ENCODE results near the gene DHRS4L2. TPM values are rescaled to one million over a fixed set of nuclear protein-coding genes. Genes with fewer than 3 reads are reported as not detected.
"Not testable (repeated sequence)": the region's sequence is repeated elsewhere in the genome, so short reads cannot be mapped to it uniquely, and the experiment has no call there.

DHRS4L2 gene
- total RNA-seq, 8 experiments from 2014 or later = 2.2 to 38.3 (median 7.0) TPM

- no peak overlapping the region for H3K4me3 ChIP-seq
- in situ Hi-C loops (cut with MboI; ENCODE audit: low pct_unique_long_range_greater_than_20kb in 2 of 9, low sequenced_read_pairs in 9 of 9, unreplicated experiment in 9 of 9) = loop anchor here in 1 of 9 experiments (10.0 kb wide), 1 partner anchor 50 kb away; no protein-coding TSS in a partner anchor
- H3K27ac ChIP-seq = no peak overlapping the region
- H3K4me1 ChIP-seq (replicated peaks in 1 of 2) = peaks cover 0 to 19% of the 10 kb centered on the region in 2 donors
- 20 to 100% (median 60%) methylated on average over 1 to 3 of the region's 4 CpGs; no CpG with 5 or more reads in 3 of the 10 experiments for WGBS, 10 experiments
- peak in 2 of 8 experiments; percentile 44 to 61 for ATAC-seq (replicated peaks in 6 of 8)
These were observed 3.7 kb upstream of the DHRS4L2 start for GRCh38 chr14:23984891-23985602.

- in situ Hi-C loops (cut with MboI; ENCODE audit: low pct_unique_long_range_greater_than_20kb in 2 of 9, low sequenced_read_pairs in 9 of 9, unreplicated experiment in 9 of 9) = loop anchor here in 1 of 9 experiments (10.0 kb wide), 1 partner anchor 47 kb away; no protein-coding TSS in a partner anchor
- no CpG with 5 or more reads among the region's 6 CpGs for WGBS, 10 experiments
- peak in 6 of 8 experiments; percentile 7 to 19 (median 12) for ATAC-seq (replicated peaks in 6 of 8)
- H3K4me1 ChIP-seq (replicated peaks in 1 of 2) = peaks cover 0 to 19% of the 10 kb centered on the region in 2 donors
- not testable (repeated sequence) for H3K27ac ChIP-seq, H3K4me3 ChIP-seq
These were observed 514 bp upstream of the DHRS4L2 start for GRCh38 chr14:23988223-23988606.

- peaks cover 0 to 19% of the 10 kb centered on the region in 2 donors for H3K4me1 ChIP-seq (replicated peaks in 1 of 2)
- peak in 3 of 8 experiments; percentile 22 to 45 (median 27) for ATAC-seq (replicated peaks in 6 of 8)
- not testable (repeated sequence) for H3K27ac ChIP-seq, H3K4me3 ChIP-seq
- in situ Hi-C loops (cut with MboI; ENCODE audit: low pct_unique_long_range_greater_than_20kb in 2 of 9, low sequenced_read_pairs in 9 of 9, unreplicated experiment in 9 of 9) = loop anchor here in 1 of 9 experiments (10.0 kb wide), 1 partner anchor 45 kb away; no protein-coding TSS in a partner anchor
- 54 to 100% (median 92%) methylated on average over 1 to 6 of the region's 21 CpGs; no CpG with 5 or more reads in 5 of the 10 experiments for WGBS, 10 experiments
These were observed 1.2 kb downstream of the DHRS4L2 start for GRCh38 chr14:23989734-23990445.

- H3K4me1 ChIP-seq (replicated peaks in 1 of 2) = peaks cover 0 to 19% of the 10 kb centered on the region in 2 donors
- H3K27ac ChIP-seq; H3K4me3 ChIP-seq; in situ Hi-C loops (cut with MboI; ENCODE audit: low pct_unique_long_range_greater_than_20kb in 2 of 9, low sequenced_read_pairs in 9 of 9, unreplicated experiment in 9 of 9); ATAC-seq (replicated peaks in 6 of 8): not testable (repeated sequence)
- 33% methylated on average over 1 of the region's 1 CpG; no CpG with 5 or more reads in 9 of the 10 experiments for WGBS, 10 experiments
These were observed 2.2 kb downstream of the DHRS4L2 start for GRCh38 chr14:23990961-23991360.

- in situ Hi-C loops (cut with MboI; ENCODE audit: low pct_unique_long_range_greater_than_20kb in 2 of 9, low sequenced_read_pairs in 9 of 9, unreplicated experiment in 9 of 9); H3K4me1 ChIP-seq (replicated peaks in 1 of 2); ATAC-seq (replicated peaks in 6 of 8); H3K4me3 ChIP-seq; H3K27ac ChIP-seq: not testable (repeated sequence)
- WGBS, 10 experiments = 0 to 79% (median 58%) methylated on average over 1 to 3 of the region's 3 CpGs; no CpG with 5 or more reads in 3 of the 10 experiments
These were observed 4.3 kb downstream of the DHRS4L2 start for GRCh38 chr14:23993042-23993441.

GRCh38 chr14:23996009-23996408 is 7.3 kb downstream of the DHRS4L2 start:
- in situ Hi-C loops (cut with MboI; ENCODE audit: low pct_unique_long_range_greater_than_20kb in 2 of 9, low sequenced_read_pairs in 9 of 9, unreplicated experiment in 9 of 9); ATAC-seq (replicated peaks in 6 of 8); H3K27ac ChIP-seq; H3K4me1 ChIP-seq (replicated peaks in 1 of 2); H3K4me3 ChIP-seq: not testable (repeated sequence)

GRCh38 chr14:23996825-23997224 is 8.1 kb downstream of the DHRS4L2 start:
- no CpG with 5 or more reads among the region's 2 CpGs for WGBS, 10 experiments
- ATAC-seq (replicated peaks in 6 of 8) = peak in 2 of 8 experiments; percentile 69 to 79

GRCh38 chr14:23999640-24000039 is 10.9 kb downstream of the DHRS4L2 start:
- H3K4me1 ChIP-seq (replicated peaks in 1 of 2); H3K27ac ChIP-seq; ATAC-seq (replicated peaks in 6 of 8); H3K4me3 ChIP-seq; in situ Hi-C loops (cut with MboI; ENCODE audit: low pct_unique_long_range_greater_than_20kb in 2 of 9, low sequenced_read_pairs in 9 of 9, unreplicated experiment in 9 of 9): not testable (repeated sequence)
- no CpG with 5 or more reads among the region's 5 CpGs for WGBS, 10 experiments

More at GRCh38 chr14:23996825-23997224, 8.1 kb downstream of the DHRS4L2 start:
- in situ Hi-C loops (cut with MboI; ENCODE audit: low pct_unique_long_range_greater_than_20kb in 2 of 9, low sequenced_read_pairs in 9 of 9, unreplicated experiment in 9 of 9); H3K4me1 ChIP-seq (replicated peaks in 1 of 2); H3K27ac ChIP-seq; H3K4me3 ChIP-seq: not testable (repeated sequence)

- in situ Hi-C loops (cut with MboI; ENCODE audit: low pct_unique_long_range_greater_than_20kb in 2 of 9, low sequenced_read_pairs in 9 of 9, unreplicated experiment in 9 of 9); H3K4me3 ChIP-seq; H3K27ac ChIP-seq; H3K4me1 ChIP-seq (replicated peaks in 1 of 2); ATAC-seq (replicated peaks in 6 of 8): not testable (repeated sequence)
These were observed 12.3 kb downstream of the DHRS4L2 start for GRCh38 chr14:24001078-24001477.

GRCh38 chr14:24001679-24002078 is 12.9 kb downstream of the DHRS4L2 start:
- H3K4me1 ChIP-seq (replicated peaks in 1 of 2); ATAC-seq (replicated peaks in 6 of 8); H3K4me3 ChIP-seq; H3K27ac ChIP-seq; in situ Hi-C loops (cut with MboI; ENCODE audit: low pct_unique_long_range_greater_than_20kb in 2 of 9, low sequenced_read_pairs in 9 of 9, unreplicated experiment in 9 of 9): not testable (repeated sequence)
- no CpG with 5 or more reads among the region's 2 CpGs for WGBS, 10 experiments

- H3K4me1 ChIP-seq (replicated peaks in 1 of 2); H3K27ac ChIP-seq; H3K4me3 ChIP-seq; in situ Hi-C loops (cut with MboI; ENCODE audit: low pct_unique_long_range_greater_than_20kb in 2 of 9, low sequenced_read_pairs in 9 of 9, unreplicated experiment in 9 of 9): not testable (repeated sequence)
- no CpG with 5 or more reads among the region's 15 CpGs for WGBS, 10 experiments
- peak in 7 of 8 experiments; percentile 42 to 66 (median 59) for ATAC-seq (replicated peaks in 6 of 8)
These were observed 17.7 kb downstream of the DHRS4L2 start for GRCh38 chr14:24006471-24006816.

GRCh38 chr14:24006817-24007652 is 18.3 kb downstream of the DHRS4L2 start:
- ATAC-seq (replicated peaks in 6 of 8) = peak; percentile 78 to 97 (median 93)
- H3K4me3 ChIP-seq = peak overlapping the region in 4 of 5 donors; percentile 15 to 30 (median 21)
- in situ Hi-C loops (cut with MboI; ENCODE audit: low pct_unique_long_range_greater_than_20kb in 2 of 9, low sequenced_read_pairs in 9 of 9, unreplicated experiment in 9 of 9); H3K4me1 ChIP-seq (replicated peaks in 1 of 2); H3K27ac ChIP-seq: not testable (repeated sequence)
- WGBS, 10 experiments = no CpG with 5 or more reads among the region's 62 CpGs

- Histone ChIP-seq H3K27ac (no peak overlapping the region), H3K4me3 (no peak overlapping the region), H3K4me1 (replicated peaks in 1 of 2) (peaks cover 2 to 9% of the 10 kb centered on the region in 2 donors)
- WGBS, 10 experiments = 8 to 70% (median 57%) methylated on average over 1 to 2 of the region's 2 CpGs; no CpG with 5 or more reads in 1 of the 10 experiments
- in situ Hi-C loops (cut with MboI; ENCODE audit: low pct_unique_long_range_greater_than_20kb in 2 of 9, low sequenced_read_pairs in 9 of 9, unreplicated experiment in 9 of 9) = no loop called here
- no peak for ATAC-seq (replicated peaks in 6 of 8)
These were observed 22.3 kb downstream of the DHRS4L2 start for GRCh38 chr14:24011051-24011450.
